Osteocyte (in vitro differentiated cells): Measurements from ENCODE around the gene FGD4. TPM values are rescaled to one million over a fixed set of nuclear protein-coding genes. Genes with fewer than 3 reads are reported as not detected.

Experiments
- DNase-seq: peaks from one replicate; pipeline ENCODE4 v3.0.0; 2021; ENCODE audit warnings: mixed read lengths; ENCODE audit not compliant: unreplicated experiment; ENCODE audit errors: extremely low spot score
- H3K27ac Mint-ChIP-seq: one replicate; pipeline ENCODE4 v1.8.0; 2021; ENCODE audit warnings: mild to moderate bottlenecking, mixed read lengths; ENCODE audit not compliant: unreplicated experiment
- H3K27me3 Mint-ChIP-seq: one replicate; pipeline ENCODE4 v1.8.0; 2021; ENCODE audit warnings: mixed read lengths; ENCODE audit not compliant: unreplicated experiment
- H3K36me3 Mint-ChIP-seq: one replicate; pipeline ENCODE4 v1.8.0; 2021; ENCODE audit warnings: mixed read lengths; ENCODE audit not compliant: unreplicated experiment
- H3K4me1 Mint-ChIP-seq: one replicate; pipeline ENCODE4 v1.8.0; 2021; ENCODE audit warnings: mixed read lengths; ENCODE audit not compliant: unreplicated experiment
- H3K4me3 Mint-ChIP-seq: one replicate; pipeline ENCODE4 v1.8.0; 2021; ENCODE audit warnings: mild to moderate bottlenecking, moderate library complexity, mixed read lengths; ENCODE audit not compliant: unreplicated experiment
- H3K9me3 Mint-ChIP-seq: one replicate; pipeline ENCODE4 v1.8.0; 2021; ENCODE audit warnings: mixed read lengths; ENCODE audit not compliant: unreplicated experiment
- CTCF ChIP-seq: fragments of 200-600 bp; sonication (generic); IDR thresholded peaks from 2 replicates; pipeline ENCODE4 v1.5.0; 2021; ENCODE audit warnings: antibody characterized with exemption, mild to moderate bottlenecking, moderate library complexity
- total RNA-seq: library from RNA; stranded (reverse); gene quantifications from 2 replicates; pipeline ENCODE4 v1.2.1, GENCODE V29; 2021

The FGD4 gene
- total RNA-seq, 1 donor from 2014 or later, result 8.0 TPM

- H3K9me3 Mint-ChIP-seq, result no peaks in the 10 kb centered on the region
- DNase-seq, result no peak
- no peaks in the 10 kb centered on the region for H3K27me3 Mint-ChIP-seq
Measured at GRCh38 chr12:32612658-32613614, 213.6 kb downstream of the FGD4 start.

GRCh38 chr12:32615441-32615840 is 216.1 kb downstream of the FGD4 start:
- Mint-ChIP-seq H3K27me3 (no peaks in the 10 kb centered on the region), H3K27ac (peak overlapping the region; percentile 2), H3K9me3 (no peaks in the 10 kb centered on the region), H3K4me3 (no peak overlapping the region), H3K4me1 (peaks cover 17% of the 10 kb centered on the region), H3K36me3 (peaks cover 18% of the 10 kb centered on the region)
- TF ChIP-seq CTCF, result no peak
- DNase-seq, result no peak

More at GRCh38 chr12:32612658-32613614, 213.6 kb downstream of the FGD4 start:
- H3K27ac Mint-ChIP-seq, result no peak overlapping the region
- peaks cover 23% of the 10 kb centered on the region for H3K36me3 Mint-ChIP-seq
- H3K4me3 Mint-ChIP-seq, result no peak overlapping the region
- no peak for TF ChIP-seq CTCF
- peaks cover 17% of the 10 kb centered on the region for H3K4me1 Mint-ChIP-seq

- Mint-ChIP-seq H3K4me3 (no peak overlapping the region), H3K9me3 (no peaks in the 10 kb centered on the region), H3K36me3 (peaks cover 14% of the 10 kb centered on the region), H3K27me3 (no peaks in the 10 kb centered on the region), H3K27ac (no peak overlapping the region), H3K4me1 (peaks cover 17% of the 10 kb centered on the region)
- DNase-seq, result no peak
- TF ChIP-seq CTCF, result no peak
Measured at GRCh38 chr12:32617534-32617933, 218.2 kb downstream of the FGD4 start.

- Mint-ChIP-seq H3K9me3 (no peaks in the 10 kb centered on the region), H3K4me1 (peaks cover 17% of the 10 kb centered on the region), H3K4me3 (no peak overlapping the region), H3K27ac (no peak overlapping the region), H3K36me3 (peaks cover 12% of the 10 kb centered on the region), H3K27me3 (no peaks in the 10 kb centered on the region)
- DNase-seq, result no peak
- no peak for TF ChIP-seq CTCF
Measured at GRCh38 chr12:32618115-32618514, 218.8 kb downstream of the FGD4 start.

GRCh38 chr12:32627976-32628375 is 228.6 kb downstream of the FGD4 start:
- Mint-ChIP-seq H3K27me3 (no peaks in the 10 kb centered on the region), H3K9me3 (no peaks in the 10 kb centered on the region), H3K27ac (no peak overlapping the region), H3K4me1 (no peaks in the 10 kb centered on the region), H3K4me3 (no peak overlapping the region), H3K36me3 (peaks cover 11% of the 10 kb centered on the region)
- no peak for DNase-seq
- TF ChIP-seq CTCF, result no peak
